HepG2 (cell line): ENCODE measurements around the gene CARMIL3. TPM values are rescaled to one million over a fixed set of nuclear protein-coding genes. Genes with fewer than 3 reads are reported as not detected.

Source experiments
- GRHL1 ChIP-seq: sonication (generic); formaldehyde crosslinking; conservative IDR thresholded peaks from 2 replicates; pipeline ENCODE4 v1.8.0; 2022; ENCODE audit warnings: missing genetic modification reagents
- MEF2D ChIP-seq: sonication (generic); formaldehyde crosslinking; IDR thresholded peaks from 2 replicates; pipeline ENCODE4 v1.5.1; 2020; ENCODE audit warnings: mild to moderate bottlenecking, missing genetic modification reagents
- RBFOX2 ChIP-seq: fragments of 200-400 bp; formaldehyde crosslinking; IDR thresholded peaks from 2 replicates; pipeline ENCODE4 v1.6.1; 2017; ENCODE audit warnings: low read depth, mild to moderate bottlenecking, low read length
- SIX1 ChIP-seq: sonication (generic); formaldehyde crosslinking; IDR thresholded peaks from 2 replicates; pipeline ENCODE4 v1.4.0; 2020; ENCODE audit warnings: missing genetic modification reagents, borderline replicate concordance
- SMYD3 ChIP-seq: sonication (generic); formaldehyde crosslinking; IDR thresholded peaks from 2 replicates; pipeline ENCODE4 v1.8.1; 2023; ENCODE audit warnings: mild to moderate bottlenecking, missing genetic modification reagents
- ZC3H4 ChIP-seq: sonication (generic); formaldehyde crosslinking; IDR thresholded peaks from 2 replicates; pipeline ENCODE4 v1.4.0; 2020; ENCODE audit warnings: missing genetic modification reagents, borderline replicate concordance
- ZNF343 ChIP-seq: sonication (generic); formaldehyde crosslinking; IDR thresholded peaks from 2 replicates; pipeline ENCODE4 v1.4.0; 2020; ENCODE audit warnings: mild to moderate bottlenecking, missing genetic modification reagents
- ZNF75D ChIP-seq: sonication (generic); formaldehyde crosslinking; IDR thresholded peaks from 2 replicates; pipeline ENCODE4 v1.8.1; 2023; ENCODE audit warnings: missing genetic modification reagents, mild to moderate bottlenecking, borderline replicate concordance
- polyA plus RNA-seq, 8 experiments: library from polyadenylated mRNA; depleted of rRNA in 3 of 8; stranded (reverse) in 7 of 8; unstranded in 1 of 8; fragments of >200 nt; fragmentation: Illumina TruSeq in 4 of 8; extraction: Trizol in 4 of 8; gene quantifications; 2 replicates each; pipeline versions ENCODE4 v1.2.1 to v1.2.3, GENCODE V29; 2011 to 2016; ENCODE audit warnings: low read depth in 4 of 8, missing spikeins in 1 of 8, mixed read lengths in 1 of 8; ENCODE audit not compliant: insufficient read depth in 1 of 8
- total RNA-seq, 5 experiments: library from RNA; depleted of rRNA; stranded (reverse); fragments of >200 nt; fragmentation: Illumina TruSeq; extraction: Trizol; gene quantifications; 2 replicates each; pipeline ENCODE4 v1.2.3, GENCODE V29; 2016; ENCODE audit warnings: low read depth in 1 of 5
- TF ChIP-seq, protein P1 (sequence below): sonication (generic); formaldehyde crosslinking; IDR thresholded peaks from one replicate; pipeline ENCODE4 v1.5.1; 2020; ENCODE audit warnings: mild to moderate bottlenecking, missing genetic modification reagents; ENCODE audit errors: not compliant biosample characterization
- TF ChIP-seq, protein P2 (sequence below): sonication (generic); formaldehyde crosslinking; IDR thresholded peaks from 2 replicates; pipeline ENCODE4 v1.5.1; 2020; ENCODE audit warnings: mild to moderate bottlenecking, moderate library complexity, missing genetic modification reagents
- TF ChIP-seq, protein P3 (sequence below): sonication (generic); formaldehyde crosslinking; IDR thresholded peaks from 2 replicates; pipeline ENCODE4 v1.8.1; 2023; ENCODE audit warnings: missing genetic modification reagents, mild to moderate bottlenecking, borderline replicate concordance
- TF ChIP-seq, protein P4 (sequence below): sonication (generic); formaldehyde crosslinking; IDR thresholded peaks from 2 replicates; pipeline ENCODE4 v1.4.0; 2020; ENCODE audit warnings: mild to moderate bottlenecking, missing genetic modification reagents
- TF ChIP-seq, protein P5 (sequence below): sonication (generic); formaldehyde crosslinking; IDR thresholded peaks from 2 replicates; pipeline ENCODE4 v1.8.0; 2022; ENCODE audit warnings: mild to moderate bottlenecking, missing genetic modification reagents, moderate library complexity
- TF ChIP-seq, protein P6 (sequence below): sonication (generic); formaldehyde crosslinking; IDR thresholded peaks from 2 replicates; pipeline ENCODE4 v1.4.0; 2020; ENCODE audit warnings: missing genetic modification reagents

Gene CARMIL3
- total and polyA plus RNA-seq, 2 of the 13 experiments (the other 11 are each of a cell fraction or from before 2014, with no cell fraction given) = 0.27 to 0.55 TPM

GRCh38 chr14:24110060-24110459, 58.3 kb downstream of the CARMIL3 start (continued):
- TF ChIP-seq, protein P1, sequence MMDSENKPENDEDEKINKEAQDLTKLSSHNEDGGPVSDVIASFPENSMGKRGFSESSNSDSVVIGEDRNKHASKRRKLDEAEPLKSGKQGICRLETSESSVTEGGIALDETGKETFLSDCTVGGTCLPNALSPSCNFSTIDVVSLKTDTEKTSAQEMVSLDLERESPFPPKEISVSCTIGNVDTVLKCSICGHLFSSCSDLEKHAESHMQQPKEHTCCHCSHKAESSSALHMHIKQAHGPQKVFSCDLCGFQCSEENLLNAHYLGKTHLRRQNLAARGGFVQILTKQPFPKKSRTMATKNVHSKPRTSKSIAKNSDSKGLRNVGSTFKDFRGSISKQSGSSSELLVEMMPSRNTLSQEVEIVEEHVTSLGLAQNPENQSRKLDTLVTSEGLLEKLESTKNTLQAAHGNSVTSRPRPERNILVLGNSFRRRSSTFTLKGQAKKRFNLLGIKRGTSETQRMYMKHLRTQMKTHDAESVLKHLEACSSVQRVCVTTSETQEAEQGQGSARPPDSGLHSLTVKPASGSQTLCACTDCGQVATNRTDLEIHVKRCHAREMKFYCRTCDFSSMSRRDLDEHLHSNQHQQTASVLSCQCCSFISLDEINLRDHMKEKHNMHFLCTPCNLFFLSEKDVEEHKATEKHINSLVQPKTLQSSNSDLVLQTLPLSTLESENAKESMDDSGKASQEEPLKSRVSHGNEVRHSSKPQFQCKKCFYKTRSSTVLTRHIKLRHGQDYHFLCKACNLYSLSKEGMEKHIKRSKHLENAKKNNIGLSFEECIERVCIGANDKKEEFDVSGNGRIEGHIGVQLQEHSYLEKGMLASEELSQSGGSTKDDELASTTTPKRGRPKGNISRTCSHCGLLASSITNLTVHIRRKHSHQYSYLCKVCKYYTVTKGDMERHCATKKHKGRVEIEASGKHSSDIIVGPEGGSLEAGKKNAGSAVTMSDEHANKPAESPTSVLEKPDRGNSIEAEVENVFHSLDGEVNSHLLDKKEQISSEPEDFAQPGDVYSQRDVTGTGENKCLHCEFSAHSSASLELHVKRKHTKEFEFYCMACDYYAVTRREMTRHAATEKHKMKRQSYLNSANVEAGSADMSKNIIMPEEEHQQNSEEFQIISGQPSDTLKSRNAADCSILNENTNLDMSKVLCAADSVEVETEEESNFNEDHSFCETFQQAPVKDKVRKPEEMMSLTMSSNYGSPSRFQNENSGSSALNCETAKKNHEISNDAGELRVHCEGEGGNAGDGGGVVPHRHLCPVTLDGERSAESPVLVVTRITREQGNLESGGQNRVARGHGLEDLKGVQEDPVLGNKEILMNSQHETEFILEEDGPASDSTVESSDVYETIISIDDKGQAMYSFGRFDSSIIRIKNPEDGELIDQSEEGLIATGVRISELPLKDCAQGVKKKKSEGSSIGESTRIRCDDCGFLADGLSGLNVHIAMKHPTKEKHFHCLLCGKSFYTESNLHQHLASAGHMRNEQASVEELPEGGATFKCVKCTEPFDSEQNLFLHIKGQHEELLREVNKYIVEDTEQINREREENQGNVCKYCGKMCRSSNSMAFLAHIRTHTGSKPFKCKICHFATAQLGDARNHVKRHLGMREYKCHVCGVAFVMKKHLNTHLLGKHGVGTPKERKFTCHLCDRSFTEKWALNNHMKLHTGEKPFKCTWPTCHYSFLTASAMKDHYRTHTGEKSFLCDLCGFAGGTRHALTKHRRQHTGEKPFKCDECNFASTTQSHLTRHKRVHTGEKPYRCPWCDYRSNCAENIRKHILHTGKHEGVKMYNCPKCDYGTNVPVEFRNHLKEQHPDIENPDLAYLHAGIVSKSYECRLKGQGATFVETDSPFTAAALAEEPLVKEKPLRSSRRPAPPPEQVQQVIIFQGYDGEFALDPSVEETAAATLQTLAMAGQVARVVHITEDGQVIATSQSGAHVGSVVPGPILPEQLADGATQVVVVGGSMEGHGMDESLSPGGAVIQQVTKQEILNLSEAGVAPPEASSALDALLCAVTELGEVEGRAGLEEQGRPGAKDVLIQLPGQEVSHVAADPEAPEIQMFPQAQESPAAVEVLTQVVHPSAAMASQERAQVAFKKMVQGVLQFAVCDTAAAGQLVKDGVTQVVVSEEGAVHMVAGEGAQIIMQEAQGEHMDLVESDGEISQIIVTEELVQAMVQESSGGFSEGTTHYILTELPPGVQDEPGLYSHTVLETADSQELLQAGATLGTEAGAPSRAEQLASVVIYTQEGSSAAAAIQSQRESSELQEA (CRISPR knock-in tag) = no peak
- TF ChIP-seq, protein P2, sequence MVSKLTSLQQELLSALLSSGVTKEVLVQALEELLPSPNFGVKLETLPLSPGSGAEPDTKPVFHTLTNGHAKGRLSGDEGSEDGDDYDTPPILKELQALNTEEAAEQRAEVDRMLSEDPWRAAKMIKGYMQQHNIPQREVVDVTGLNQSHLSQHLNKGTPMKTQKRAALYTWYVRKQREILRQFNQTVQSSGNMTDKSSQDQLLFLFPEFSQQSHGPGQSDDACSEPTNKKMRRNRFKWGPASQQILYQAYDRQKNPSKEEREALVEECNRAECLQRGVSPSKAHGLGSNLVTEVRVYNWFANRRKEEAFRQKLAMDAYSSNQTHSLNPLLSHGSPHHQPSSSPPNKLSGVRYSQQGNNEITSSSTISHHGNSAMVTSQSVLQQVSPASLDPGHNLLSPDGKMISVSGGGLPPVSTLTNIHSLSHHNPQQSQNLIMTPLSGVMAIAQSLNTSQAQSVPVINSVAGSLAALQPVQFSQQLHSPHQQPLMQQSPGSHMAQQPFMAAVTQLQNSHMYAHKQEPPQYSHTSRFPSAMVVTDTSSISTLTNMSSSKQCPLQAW = no peak
- TF ChIP-seq, protein P3, sequence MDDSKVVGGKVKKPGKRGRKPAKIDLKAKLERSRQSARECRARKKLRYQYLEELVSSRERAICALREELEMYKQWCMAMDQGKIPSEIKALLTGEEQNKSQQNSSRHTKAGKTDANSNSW (CRISPR knock-in tag) = no peak
- no peak for TF ChIP-seq GRHL1 (CRISPR knock-in tag)
- no peak for TF ChIP-seq ZC3H4
- TF ChIP-seq ZNF75D (CRISPR knock-in tag) = no peak
- TF ChIP-seq, protein P4, sequence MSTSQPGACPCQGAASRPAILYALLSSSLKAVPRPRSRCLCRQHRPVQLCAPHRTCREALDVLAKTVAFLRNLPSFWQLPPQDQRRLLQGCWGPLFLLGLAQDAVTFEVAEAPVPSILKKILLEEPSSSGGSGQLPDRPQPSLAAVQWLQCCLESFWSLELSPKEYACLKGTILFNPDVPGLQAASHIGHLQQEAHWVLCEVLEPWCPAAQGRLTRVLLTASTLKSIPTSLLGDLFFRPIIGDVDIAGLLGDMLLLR (CRISPR knock-in tag) = no peak
- TF ChIP-seq SIX1 (CRISPR knock-in tag) = 0 out of 2 replicates have a peak, but pooled peaks have one; percentile 25
- no peak for TF ChIP-seq RBFOX2
- TF ChIP-seq SMYD3 (CRISPR knock-in tag) = peak; percentile 42; the same call in 1 of the 2 replicates
- no peak for TF ChIP-seq ZNF343 (CRISPR knock-in tag)
- TF ChIP-seq, protein P5, sequence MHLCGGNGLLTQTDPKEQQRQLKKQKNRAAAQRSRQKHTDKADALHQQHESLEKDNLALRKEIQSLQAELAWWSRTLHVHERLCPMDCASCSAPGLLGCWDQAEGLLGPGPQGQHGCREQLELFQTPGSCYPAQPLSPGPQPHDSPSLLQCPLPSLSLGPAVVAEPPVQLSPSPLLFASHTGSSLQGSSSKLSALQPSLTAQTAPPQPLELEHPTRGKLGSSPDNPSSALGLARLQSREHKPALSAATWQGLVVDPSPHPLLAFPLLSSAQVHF (CRISPR knock-in tag) = no peak
- TF ChIP-seq MEF2D (CRISPR knock-in tag) = no peak
- TF ChIP-seq, protein P6, sequence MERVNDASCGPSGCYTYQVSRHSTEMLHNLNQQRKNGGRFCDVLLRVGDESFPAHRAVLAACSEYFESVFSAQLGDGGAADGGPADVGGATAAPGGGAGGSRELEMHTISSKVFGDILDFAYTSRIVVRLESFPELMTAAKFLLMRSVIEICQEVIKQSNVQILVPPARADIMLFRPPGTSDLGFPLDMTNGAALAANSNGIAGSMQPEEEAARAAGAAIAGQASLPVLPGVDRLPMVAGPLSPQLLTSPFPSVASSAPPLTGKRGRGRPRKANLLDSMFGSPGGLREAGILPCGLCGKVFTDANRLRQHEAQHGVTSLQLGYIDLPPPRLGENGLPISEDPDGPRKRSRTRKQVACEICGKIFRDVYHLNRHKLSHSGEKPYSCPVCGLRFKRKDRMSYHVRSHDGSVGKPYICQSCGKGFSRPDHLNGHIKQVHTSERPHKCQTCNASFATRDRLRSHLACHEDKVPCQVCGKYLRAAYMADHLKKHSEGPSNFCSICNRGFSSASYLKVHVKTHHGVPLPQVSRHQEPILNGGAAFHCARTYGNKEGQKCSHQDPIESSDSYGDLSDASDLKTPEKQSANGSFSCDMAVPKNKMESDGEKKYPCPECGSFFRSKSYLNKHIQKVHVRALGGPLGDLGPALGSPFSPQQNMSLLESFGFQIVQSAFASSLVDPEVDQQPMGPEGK (CRISPR knock-in tag) = peak; percentile 53
